DMS114 treated with DMSO at 0.1 percent for 48 hours (cell line): ENCODE results near the gene NLRP4.

Experiments
- DNase-seq: peaks from one replicate; lab custom pipeline; 2025; ENCODE audit not compliant: unreplicated experiment; lab: John Stamatoyannopoulos, UW

Gene NLRP4, protein sequence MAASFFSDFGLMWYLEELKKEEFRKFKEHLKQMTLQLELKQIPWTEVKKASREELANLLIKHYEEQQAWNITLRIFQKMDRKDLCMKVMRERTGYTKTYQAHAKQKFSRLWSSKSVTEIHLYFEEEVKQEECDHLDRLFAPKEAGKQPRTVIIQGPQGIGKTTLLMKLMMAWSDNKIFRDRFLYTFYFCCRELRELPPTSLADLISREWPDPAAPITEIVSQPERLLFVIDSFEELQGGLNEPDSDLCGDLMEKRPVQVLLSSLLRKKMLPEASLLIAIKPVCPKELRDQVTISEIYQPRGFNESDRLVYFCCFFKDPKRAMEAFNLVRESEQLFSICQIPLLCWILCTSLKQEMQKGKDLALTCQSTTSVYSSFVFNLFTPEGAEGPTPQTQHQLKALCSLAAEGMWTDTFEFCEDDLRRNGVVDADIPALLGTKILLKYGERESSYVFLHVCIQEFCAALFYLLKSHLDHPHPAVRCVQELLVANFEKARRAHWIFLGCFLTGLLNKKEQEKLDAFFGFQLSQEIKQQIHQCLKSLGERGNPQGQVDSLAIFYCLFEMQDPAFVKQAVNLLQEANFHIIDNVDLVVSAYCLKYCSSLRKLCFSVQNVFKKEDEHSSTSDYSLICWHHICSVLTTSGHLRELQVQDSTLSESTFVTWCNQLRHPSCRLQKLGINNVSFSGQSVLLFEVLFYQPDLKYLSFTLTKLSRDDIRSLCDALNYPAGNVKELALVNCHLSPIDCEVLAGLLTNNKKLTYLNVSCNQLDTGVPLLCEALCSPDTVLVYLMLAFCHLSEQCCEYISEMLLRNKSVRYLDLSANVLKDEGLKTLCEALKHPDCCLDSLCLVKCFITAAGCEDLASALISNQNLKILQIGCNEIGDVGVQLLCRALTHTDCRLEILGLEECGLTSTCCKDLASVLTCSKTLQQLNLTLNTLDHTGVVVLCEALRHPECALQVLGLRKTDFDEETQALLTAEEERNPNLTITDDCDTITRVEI

DNA sequence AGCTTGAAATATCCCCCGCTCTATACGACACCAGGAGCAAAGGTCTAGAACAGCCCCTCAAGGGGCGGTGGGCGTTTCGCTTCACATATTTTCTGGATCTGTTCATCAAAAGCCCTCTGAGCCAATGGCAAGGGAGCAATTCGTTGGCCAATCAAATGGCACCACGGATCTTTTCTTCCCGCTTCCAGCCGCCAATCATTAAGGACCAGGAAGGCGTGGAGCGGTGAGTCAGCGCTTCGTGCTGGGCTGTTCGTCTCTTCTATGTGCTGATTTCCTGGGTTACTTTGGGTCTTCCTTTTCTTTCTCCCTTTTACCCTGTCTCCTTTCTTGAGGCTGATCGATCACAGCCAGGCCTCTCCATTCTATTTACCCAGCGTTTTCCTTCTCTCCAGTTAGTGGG, at the start of gene NLRP4:
TSS of gene NLRP4 (plus strand) at position 201 of the 400 bp plus-strand sequence. CDS start 15,541 bp downstream, outside the sequence.
- no peak for DNase-seq

DNA sequence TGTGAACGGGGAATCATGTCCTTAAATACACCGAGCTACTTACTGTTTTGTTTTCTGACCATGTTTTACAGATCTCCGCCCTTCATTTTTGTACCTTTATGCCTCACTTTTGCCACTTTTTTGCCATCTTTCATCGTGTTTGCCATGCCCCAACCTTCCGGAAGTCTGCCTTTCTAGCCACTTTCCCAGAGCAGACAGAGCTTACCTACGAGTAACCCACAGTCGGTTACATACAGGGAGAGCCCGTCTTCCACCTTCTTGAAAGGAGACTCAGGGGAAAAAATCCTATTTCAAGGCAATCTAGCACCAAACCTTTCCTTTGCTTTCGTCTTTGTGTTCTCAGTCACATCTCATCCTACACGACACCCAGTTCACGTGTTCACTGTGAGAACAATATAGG, 41.3 kb upstream of the NLRP4 start:
- DNase-seq, result no peak

DNA sequence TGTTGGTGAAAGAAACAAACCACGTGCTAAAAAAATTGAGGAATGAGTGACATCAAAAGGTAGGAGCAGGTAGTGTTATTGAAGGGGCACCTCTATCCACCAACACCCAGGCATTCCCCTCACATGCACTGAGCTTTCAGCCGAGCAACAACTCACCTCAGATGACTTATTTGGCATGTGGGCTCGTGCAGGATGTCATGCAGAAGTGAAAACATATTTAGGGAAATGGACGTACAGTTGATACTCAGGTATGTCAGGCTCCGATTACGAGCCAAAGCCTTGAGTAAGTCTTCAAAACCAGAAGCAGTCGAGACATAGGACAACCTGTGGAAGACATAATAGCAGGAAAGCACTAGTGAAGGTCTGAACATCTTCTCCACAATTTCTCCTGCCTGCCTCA, 34.9 kb upstream of the NLRP4 start:
- no peak for DNase-seq

DNA sequence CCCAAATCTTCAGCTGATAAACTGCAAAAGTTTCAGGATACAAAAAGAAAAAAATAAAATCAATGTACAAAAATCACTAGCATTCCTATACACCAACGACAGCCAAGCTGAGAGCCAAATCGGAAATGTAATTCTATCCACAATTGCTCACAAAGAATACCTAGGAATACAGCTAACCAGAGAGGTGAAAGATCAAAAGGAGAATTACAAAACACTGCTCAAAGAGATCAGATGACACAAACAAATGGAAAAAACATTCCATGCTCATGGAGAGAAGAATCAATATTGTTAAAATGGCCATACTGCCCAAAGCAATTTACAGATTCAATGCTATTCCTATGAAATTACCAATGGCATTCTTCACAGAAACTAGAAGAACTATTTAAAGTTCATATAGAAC, 34.1 kb upstream of the NLRP4 start:
- DNase-seq, result no peak

DNA sequence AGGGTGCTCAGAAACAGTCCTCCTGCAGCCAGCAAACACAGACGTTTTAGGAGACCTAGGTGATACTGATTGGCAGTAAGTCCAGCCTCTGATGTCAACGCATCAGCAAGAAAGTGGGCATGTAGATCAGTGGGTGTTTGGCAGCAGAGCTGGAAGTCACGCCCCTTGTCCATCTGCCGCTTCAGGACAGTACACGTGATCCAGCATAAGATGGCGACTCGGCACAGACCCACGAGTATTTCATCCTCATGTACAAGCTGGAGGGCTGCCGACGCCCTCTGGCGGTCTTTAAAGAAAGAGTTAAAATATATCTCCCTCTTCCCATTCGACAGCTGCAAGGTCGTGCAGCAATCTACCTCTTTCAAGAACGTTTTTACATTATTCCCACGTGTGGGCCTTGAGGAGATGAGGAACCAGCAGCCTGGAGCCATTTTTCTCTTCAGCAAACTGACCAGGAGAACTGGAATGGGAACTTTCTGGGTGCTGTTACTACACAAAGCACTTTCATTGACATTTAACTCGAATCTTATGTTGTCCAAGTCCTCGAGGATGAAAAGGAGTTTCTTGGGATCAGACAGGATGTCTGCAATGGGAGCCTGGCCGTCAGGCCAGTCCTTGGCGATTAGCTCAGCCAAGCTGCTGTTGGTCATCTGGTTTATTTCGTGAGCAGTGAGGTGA, 26.8 kb upstream of the NLRP4 start:
- peak; percentile 72 for DNase-seq

DNA sequence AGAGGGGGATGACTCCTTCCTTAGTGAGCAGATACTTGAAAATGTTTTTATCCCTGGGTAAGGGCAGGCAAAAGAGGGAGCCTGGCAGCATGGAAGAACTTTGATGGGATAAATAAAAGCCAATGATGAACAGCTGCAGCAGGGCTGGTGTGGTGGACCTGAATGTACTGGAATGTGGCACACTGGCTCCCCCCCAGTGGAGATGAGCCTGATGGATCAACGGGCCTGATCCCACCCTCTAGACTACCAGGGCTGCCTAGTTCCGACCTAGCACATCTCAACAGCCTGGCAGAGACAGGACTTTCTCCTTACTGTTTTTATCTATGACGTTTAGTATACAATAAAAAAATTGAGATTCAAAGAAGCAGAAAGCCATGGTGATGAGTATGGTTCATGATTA, 25.0 kb upstream of the NLRP4 start:
- no peak for DNase-seq

DNA sequence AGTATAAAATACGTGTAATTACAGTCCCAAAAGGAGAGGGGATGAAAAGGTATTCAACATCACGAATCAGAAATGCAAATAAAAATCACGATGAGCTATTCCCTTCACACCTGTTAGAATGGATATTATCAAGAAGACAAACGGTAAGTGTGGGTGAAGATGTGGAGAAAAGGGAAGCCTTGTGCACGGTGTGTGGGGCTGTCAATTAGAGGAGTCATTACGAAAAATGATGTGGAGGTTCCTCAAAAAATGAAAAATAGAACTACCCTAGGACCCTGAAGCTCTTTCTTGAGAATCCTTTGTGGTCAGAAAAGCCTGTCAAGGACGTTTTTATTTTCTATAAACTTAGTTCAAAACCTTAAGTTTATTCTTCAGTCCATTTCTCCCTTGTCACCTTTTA, 23.9 kb upstream of the NLRP4 start:
- DNase-seq, result no peak

DNA sequence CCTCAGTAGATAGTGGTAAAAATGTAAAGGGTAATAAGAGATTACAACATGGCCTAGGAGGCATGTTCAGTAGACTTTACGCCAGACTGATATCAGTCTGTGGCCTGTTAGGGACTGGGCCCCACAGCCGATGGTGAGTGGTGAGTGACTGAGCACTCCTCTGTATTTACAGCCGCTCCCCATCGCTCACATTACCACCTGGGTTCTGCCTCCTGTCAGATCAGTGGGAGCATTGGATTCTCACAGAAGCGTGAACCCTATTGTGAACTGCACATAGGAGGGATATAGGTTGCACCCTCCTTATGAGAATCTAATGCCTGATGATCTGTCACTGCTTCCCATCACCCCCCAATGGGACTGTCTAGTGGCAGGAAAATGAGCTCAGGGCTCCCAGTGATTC, 22.4 kb upstream of the NLRP4 start:
- no peak for DNase-seq

DNA sequence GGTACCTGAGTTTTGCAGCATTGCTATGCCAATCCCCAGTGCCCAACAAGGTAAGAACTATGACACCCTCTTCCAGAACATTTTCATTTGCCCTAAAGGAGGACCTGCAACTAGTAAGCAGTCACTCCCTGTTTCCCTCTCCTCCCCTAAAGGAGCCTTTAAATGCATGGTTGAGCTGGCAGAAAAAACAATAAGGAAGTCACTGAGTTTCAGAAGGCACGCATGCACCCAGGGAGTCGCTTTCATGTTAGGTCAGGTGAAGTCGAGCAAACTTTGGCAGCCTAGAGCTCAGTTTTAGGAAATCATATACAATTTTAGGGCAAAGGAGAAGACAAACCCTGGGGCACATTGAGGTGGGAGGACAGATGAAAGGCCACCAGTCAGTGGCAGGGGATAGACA, 16.3 kb upstream of the NLRP4 start:
- DNase-seq, result no peak

DNA sequence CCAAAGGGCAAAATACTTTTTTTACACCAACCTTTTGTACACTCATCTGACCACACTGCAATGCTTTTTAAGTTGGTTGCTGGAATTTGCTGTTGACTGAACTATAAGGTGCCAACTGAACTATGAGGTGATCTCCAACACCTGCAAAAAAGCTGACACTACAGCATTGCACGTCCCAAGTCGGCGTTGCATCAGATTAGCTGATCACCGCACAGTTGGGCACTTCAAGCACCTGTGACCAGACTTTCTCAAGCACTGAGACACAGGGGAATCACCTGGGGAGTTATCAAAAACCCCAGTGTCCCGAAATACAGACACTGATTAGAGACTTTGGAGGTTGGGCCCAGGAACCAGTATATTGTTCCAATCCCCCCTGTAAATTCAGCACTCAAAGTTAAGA, 5.7 kb upstream of the NLRP4 start:
- DNase-seq, result no peak

DNA sequence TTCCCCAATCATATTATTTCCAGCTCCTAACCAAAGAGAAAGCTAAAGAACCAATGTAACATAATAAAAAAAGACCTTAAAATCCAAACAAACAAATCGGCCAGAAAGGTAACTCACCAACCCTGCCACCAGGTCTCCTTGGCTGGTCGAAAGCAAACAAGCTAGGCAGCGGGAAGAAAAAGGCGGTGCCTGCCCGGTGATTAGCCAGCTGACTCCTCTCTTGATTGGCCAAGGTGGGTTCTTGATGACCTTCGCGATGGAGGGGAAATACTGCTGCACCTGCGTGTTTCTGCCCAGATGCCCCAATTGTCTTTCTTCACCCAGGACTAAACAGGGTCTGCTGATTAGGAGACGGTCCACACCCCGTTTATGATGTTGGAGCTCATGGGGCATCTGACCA, 4.5 kb upstream of the NLRP4 start, which contains the start of gene NLRP11:
TSS of gene NLRP11 (minus strand) at position 154 of the 400 bp plus-strand sequence. CDS start 13,825 bp downstream, outside the sequence.
- DNase-seq, result no peak

DNA sequence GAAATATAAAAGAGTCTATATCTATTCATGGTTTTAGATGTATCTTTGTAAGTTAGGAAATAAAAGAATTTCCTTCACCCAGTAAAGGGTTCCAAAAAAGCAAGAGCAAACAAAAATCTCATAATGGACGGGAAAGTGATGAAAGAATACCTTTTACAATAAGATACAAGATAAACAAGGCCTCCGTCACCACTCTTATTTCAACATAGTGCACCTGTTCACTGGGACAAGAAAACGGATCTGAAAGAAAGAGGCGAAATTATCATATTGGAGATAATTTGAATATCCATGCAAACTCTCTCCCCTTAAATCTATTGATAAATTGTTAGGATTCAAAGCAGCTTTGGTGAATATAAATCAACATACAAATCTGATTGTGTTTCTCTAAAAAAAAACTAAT, 3.7 kb upstream of the NLRP4 start:
- no peak for DNase-seq

DNA sequence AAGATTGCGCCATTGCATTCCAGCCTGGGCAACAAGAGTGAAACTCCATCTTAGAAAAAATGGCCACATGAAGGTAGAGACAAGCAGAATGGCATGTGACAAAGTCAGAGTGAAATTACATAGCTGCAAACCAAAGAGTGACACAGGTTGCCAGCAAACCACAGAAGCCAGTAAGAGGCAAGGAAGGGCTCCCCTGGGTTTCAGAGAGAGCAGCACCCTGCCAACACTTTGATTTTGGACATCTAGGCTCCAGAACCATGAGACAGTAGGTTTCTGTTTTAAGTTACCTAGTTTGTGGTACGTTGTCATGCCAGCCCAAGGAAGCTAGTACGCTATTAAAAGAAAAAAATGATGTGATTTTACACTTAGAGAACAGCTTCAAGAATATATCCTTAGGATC, 1.9 kb downstream of the NLRP4 start:
- no peak for DNase-seq

DNA sequence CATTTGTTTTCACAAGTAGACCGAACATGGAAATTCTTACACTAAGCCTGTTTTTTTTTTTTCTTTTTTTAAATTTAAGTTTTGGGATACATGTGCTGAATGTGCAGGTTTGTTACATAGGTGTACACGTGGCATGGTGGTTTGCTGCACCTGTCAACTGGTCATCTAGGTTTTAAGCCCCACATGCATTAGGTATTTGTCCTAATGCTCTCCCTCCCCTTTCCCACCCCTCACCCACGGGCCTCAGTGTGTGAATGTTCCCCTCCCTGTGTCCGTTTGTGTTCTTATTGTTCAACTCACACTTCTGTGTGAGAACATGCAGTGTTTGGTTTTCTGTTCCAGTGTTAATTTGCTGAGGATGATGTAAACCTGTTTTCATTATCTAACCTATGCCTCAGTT, 2.6 kb downstream of the NLRP4 start:
- DNase-seq, result no peak

DNA sequence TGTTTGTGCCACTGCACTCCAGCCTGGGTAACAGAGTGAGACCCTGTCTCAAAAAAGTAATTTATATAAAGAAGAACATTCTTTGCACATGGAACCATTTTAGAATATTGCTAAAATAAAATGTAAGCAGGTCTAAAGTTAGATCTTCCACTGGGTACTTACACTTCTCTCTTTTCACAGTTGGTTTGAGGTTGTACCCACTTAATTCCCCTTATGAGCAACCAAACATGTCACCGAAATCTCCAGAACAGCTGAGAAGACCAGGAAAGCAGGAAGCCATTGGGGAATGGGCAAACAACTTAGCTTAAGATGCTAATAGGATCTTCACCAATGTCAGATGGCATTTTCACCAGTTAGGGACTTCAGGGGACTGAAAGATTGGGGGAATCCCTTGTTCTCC, 18.8 kb downstream of the NLRP4 start:
- DNase-seq, result no peak

DNA sequence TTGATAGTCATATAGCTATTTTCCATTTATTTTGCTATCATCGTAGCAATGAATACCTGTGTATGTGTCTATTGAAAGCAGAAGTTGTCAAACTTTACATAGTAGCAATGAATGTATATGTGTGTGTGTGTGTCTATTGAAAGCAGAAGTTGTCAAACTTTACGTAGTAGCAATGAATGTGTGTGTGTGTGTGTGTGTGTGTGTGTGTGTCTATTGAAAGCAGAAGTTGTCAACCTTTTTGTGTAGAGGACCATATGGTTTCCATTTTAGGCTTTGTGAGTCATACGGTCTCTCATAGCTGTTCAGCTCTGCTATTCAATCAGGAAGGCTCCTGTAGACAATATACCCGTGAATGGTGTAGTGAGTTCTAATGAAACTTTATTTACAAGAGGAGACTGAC, 20.8 kb downstream of the NLRP4 start:
- DNase-seq, result no peak

DNA sequence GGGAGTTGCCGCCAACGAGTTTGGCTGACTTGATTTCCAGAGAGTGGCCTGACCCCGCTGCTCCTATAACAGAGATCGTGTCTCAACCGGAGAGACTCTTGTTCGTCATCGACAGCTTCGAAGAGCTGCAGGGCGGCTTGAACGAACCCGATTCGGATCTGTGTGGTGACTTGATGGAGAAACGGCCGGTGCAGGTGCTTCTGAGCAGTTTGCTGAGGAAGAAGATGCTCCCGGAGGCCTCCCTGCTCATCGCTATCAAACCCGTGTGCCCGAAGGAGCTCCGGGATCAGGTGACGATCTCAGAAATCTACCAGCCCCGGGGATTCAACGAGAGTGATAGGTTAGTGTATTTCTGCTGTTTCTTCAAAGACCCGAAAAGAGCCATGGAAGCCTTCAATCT, 21.6 kb downstream of the NLRP4 start:
- no peak for DNase-seq

DNA sequence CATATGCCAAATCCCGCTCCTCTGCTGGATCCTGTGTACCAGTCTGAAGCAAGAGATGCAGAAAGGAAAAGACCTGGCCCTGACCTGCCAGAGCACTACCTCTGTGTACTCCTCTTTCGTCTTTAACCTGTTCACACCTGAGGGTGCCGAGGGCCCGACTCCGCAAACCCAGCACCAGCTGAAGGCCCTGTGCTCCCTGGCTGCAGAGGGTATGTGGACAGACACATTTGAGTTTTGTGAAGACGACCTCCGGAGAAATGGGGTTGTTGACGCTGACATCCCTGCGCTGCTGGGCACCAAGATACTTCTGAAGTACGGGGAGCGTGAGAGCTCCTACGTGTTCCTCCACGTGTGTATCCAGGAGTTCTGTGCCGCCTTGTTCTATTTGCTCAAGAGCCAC, 22.1 kb downstream of the NLRP4 start:
- DNase-seq, result no peak

DNA sequence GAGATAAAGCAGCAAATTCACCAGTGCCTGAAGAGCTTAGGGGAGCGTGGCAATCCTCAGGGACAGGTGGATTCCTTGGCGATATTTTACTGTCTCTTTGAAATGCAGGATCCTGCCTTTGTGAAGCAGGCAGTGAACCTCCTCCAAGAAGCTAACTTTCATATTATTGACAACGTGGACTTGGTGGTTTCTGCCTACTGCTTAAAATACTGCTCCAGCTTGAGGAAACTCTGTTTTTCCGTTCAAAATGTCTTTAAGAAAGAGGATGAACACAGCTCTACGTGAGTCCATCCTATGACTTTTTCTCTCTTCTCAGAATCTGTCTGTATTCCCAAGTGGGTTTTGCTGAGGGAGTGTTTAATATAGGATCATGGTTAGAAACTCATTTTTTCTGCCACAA, 22.6 kb downstream of the NLRP4 start:
- DNase-seq, result no peak

DNA sequence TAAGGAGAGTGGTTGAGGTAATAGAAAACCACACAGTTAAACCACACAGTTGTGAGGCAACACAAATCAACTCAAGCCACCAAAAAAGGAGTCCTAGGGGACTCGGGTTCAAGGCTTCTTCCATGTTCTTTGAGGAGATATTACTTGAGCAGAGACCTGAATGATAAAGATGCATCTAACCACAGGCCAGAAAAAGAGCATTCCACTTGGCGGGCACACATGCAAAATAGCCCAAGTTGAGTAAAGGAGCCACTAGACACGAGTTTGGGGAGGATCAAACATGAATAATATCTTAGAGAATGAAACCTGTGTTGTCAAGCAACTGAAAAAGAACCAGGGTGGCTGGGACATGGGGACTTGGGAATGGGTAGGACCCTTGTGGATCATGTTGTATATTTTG, 30.2 kb downstream of the NLRP4 start:
- no peak for DNase-seq

DNA sequence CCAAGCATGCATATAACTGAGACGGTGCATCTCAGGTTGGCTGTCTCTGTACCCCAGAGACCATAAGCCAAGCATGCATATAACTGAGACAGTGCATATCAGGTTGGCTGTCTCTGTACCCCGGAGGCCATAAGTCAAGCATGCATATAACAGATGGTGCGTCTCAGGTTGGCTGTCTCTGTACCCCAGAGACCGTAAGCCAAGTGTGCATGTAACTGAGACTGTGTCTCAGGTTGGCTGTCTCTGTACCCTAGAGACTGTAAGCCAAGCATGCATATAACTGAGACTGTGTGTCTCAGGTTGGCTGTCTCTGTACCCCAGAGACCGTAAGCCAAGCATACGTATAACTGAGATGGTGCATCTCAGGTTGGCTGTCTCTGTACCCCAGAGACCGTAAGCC, 30.8 kb downstream of the NLRP4 start:
- DNase-seq, result no peak
